Measurements from ENCODE around the gene L3HYPDH. TPM values are rescaled to one million over a fixed set of nuclear protein-coding genes. Genes with fewer than 3 reads are reported as not detected.
A peak's percentile ranks its signal among the peaks of the same experiment; 100 is the strongest.

The L3HYPDH gene
- total and polyA plus RNA-seq, 8 donors, result 4.9 to 40.2 (median 17.6) TPM

GRCh38 chr14:59474172-59474571 lies 10.0 kb downstream of the L3HYPDH start:
- Histone ChIP-seq H3K27ac (no peak overlapping the region), H3K4me1 (peaks cover 0 to 11% (median 0%) of the 10 kb centered on the region in 4 donors), H3K36me3 (peaks cover 3 to 79% (median 68%) of the 10 kb centered on the region in 4 donors), H3K27me3 (no peaks in the 10 kb centered on the region), H3K9me3 (no peaks in the 10 kb centered on the region), H3K4me3 (no peak overlapping the region)
- intact Hi-C loops (cut with DNase I; ENCODE audit: low total_unique reads), result no loop called here
- 44 to 67% (median 56%) methylated on average over 1 of the region's 1 CpG for WGBS, 5 donors
- DNase-seq, result no peak
- no peak for TF ChIP-seq EP300 (IDR thresholded peaks at IDR 0.05)
- TF ChIP-seq POLR2A (IDR thresholded peaks at IDR 0.05), result no peak
- TF ChIP-seq, protein P1, sequence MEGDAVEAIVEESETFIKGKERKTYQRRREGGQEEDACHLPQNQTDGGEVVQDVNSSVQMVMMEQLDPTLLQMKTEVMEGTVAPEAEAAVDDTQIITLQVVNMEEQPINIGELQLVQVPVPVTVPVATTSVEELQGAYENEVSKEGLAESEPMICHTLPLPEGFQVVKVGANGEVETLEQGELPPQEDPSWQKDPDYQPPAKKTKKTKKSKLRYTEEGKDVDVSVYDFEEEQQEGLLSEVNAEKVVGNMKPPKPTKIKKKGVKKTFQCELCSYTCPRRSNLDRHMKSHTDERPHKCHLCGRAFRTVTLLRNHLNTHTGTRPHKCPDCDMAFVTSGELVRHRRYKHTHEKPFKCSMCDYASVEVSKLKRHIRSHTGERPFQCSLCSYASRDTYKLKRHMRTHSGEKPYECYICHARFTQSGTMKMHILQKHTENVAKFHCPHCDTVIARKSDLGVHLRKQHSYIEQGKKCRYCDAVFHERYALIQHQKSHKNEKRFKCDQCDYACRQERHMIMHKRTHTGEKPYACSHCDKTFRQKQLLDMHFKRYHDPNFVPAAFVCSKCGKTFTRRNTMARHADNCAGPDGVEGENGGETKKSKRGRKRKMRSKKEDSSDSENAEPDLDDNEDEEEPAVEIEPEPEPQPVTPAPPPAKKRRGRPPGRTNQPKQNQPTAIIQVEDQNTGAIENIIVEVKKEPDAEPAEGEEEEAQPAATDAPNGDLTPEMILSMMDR (IDR thresholded peaks at IDR 0.05), result no peak
- TF ChIP-seq POLR2AphosphoS5 (IDR thresholded peaks at IDR 0.05), result no peak

- H3K36me3 ChIP-seq, result peaks cover 0 to 7% (median 6%) of the 10 kb centered on the region in 4 donors
- peaks cover 7 to 20% (median 14%) of the 10 kb centered on the region in 4 donors for H3K4me1 ChIP-seq
- H3K27ac ChIP-seq, result peak within 1 kb of the TSS; percentile 64 to 84 (median 73)
- H3K9me3 ChIP-seq, result no peaks in the 10 kb centered on the region
- no peak for DNase-seq
- TF ChIP-seq, protein P1 (IDR thresholded peaks at IDR 0.05), result no peak
- TF ChIP-seq POLR2AphosphoS5 (IDR thresholded peaks at IDR 0.05), result no peak
- no peak for TF ChIP-seq EP300 (IDR thresholded peaks at IDR 0.05)
- TF ChIP-seq POLR2A (IDR thresholded peaks at IDR 0.05), result no peak
- H3K27me3 ChIP-seq, result peaks cover 0 to 12% (median 9%) of the 10 kb centered on the region in 3 donors
- 17 to 59% (median 20%) methylated on average over 11 to 40 of the region's 40 CpGs for WGBS, 5 donors
- intact Hi-C loops (cut with DNase I; ENCODE audit: low total_unique reads), result no loop called here
- H3K4me3 ChIP-seq, result peak within 1 kb of the TSS; percentile 55 to 71 (median 67)
These were observed 18.7 kb downstream of the L3HYPDH start, which contains the start of gene GPR135 for GRCh38 chr14:59465316-59466135. Gene GPR135 (minus strand): TSS chr14:59465380. CDS start chr14:59465226, 154 bp downstream.

DNA sequence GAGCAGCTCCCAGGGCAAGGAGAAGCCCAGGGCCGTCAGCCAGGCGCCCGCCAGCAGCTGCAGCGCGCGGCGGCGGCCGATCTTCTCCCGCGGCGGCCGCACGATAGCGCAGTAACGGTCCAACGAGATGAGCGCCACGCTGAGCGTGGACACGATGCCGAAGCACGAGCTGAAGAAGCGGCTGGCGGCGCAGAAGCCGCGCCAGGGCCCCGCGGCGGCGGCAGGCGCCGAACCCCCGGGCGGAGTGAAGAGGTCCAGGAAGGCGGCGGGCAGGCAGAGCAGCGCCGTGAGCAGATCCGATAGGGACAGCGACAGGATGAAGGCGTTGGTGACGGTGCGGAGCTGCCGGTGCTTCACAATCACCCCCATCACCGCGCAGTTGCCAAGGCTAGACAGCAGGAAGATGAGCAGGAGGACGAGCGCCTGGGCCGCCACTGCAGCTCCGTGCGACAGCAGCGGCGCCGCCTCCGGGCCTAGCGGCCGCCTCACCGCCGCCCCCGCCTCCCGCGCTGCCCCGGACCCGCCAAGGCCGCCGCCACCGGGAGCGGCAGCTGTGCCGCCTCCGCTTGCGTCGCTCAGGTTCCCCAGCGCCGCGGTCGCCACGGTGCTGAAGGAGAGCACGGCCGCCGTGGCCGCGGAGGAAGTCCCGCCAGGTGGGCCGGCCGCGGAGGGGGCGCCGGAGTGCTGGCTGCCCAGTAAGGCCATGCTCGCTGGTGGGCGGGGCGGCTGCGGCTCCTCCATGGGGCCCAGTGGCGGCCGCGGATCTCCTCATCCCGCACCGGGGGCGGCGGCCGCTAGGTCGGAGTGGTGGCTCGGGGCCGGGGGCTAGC lies 19.5 kb downstream of the L3HYPDH start:
- peak overlapping the region; percentile 64 to 84 (median 73) for H3K27ac ChIP-seq
- H3K36me3 ChIP-seq, result no peaks in the 10 kb centered on the region
- TF ChIP-seq, protein P1 (IDR thresholded peaks at IDR 0.05), result no peak
- no peak for TF ChIP-seq POLR2A (IDR thresholded peaks at IDR 0.05)
- no peak for TF ChIP-seq EP300 (IDR thresholded peaks at IDR 0.05)
- TF ChIP-seq POLR2AphosphoS5 (IDR thresholded peaks at IDR 0.05), result no peak
- 0 to 1% (median 1%) methylated on average over 4 to 105 of the region's 105 CpGs for WGBS, 5 donors
- peaks cover 0 to 12% (median 9%) of the 10 kb centered on the region in 3 donors for H3K27me3 ChIP-seq
- DNase-seq, result peak; percentile 67 to 90
- peak overlapping the region; percentile 55 to 71 (median 67) for H3K4me3 ChIP-seq
- no peaks in the 10 kb centered on the region for H3K9me3 ChIP-seq
- intact Hi-C loops (cut with DNase I; ENCODE audit: low total_unique reads), result no loop called here
- peaks cover 7 to 20% (median 14%) of the 10 kb centered on the region in 4 donors for H3K4me1 ChIP-seq
